Coronary artery (tissue), 2 donors: Measurements from ENCODE around the gene MACIR.

ENCODE experiments used
- DNase-seq: peaks from one replicate; pipeline ENCODE4 v3.0.0-alpha.2; 2017; ENCODE audit warnings: low spot score
- H3K27ac ChIP-seq, 2 donors: fragments of 200-600 bp; sonication (generic); one replicate each; pipeline ENCODE4 v1.5.1; 2016 to 2019
- H3K4me3 ChIP-seq: fragments of 200-600 bp; sonication (generic); 2 replicates; pipeline ENCODE4 v1.5.1; 2016; ENCODE audit warnings: mild to moderate bottlenecking, moderate library complexity
- CTCF ChIP-seq: fragments of 200-600 bp; sonication (generic); IDR thresholded peaks from one replicate; pipeline ENCODE4 v1.5.1; 2019; ENCODE audit warnings: antibody characterized with exemption

Gene MACIR

DNA sequence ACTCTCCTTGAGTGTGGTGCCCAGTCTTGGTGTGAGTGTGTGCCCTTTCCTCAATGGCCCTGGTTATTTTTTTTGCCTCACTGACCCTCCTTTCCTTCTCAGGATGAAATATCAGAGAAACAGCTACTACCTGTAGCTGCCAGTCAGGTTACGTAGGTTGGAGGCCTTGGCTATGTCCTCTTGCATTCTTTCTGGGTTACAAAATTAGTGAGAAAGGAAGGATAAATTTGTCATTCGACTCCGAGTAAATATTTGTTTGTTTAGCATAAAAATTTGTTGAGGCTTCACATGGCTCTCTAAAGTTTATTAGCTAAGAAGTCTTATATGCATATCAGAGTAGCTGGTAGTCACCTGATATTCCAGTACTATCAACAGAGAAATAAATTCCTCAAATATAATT, 15.4 kb downstream of the MACIR start:
- no peak for TF ChIP-seq CTCF
- no peak overlapping the region for H3K27ac ChIP-seq

DNA sequence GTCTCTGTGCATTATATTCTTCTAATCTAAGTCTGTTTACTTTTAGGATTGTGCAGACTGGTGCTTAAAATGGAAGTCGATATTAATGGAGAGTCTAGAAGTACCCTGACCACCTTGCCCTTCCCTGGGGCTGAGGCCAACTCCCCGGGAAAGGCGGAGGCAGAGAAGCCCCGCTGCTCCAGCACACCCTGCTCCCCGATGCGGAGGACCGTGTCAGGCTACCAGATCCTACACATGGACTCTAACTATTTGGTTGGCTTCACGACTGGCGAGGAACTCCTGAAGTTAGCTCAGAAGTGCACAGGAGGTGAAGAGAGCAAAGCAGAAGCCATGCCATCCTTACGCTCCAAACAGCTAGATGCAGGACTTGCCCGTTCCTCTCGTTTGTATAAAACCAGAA, 17.3 kb downstream of the MACIR start:
- TF ChIP-seq CTCF, result no peak
- no peak for DNase-seq
- Histone ChIP-seq H3K27ac (no peak overlapping the region), H3K4me3 (no peak overlapping the region)

More for the DNA sequence above, 15.4 kb downstream of the MACIR start:
- no peak overlapping the region for H3K4me3 ChIP-seq
- DNase-seq, result no peak

DNA sequence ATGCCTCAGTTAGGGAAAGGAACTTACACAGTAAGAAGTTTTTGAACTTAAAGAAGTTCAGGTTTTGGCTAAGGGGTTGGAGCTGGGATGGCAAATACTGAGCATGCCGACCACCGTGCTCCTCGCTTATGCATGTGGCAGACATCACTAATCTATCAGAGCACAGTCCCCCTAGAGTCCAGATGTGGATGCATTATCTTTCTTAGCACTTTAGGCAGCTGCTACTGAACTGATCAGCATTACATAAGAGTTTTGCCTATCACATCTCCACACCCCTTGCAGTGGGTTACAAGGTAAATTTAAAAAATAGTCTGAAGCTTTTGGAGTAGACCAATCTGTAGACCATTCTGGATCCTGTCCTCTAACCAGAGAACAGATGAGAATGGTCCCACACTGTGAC, 22.4 kb downstream of the MACIR start:
- DNase-seq, result no peak
- no peak overlapping the region for H3K4me3 ChIP-seq
- TF ChIP-seq CTCF, result no peak
- no peak overlapping the region for H3K27ac ChIP-seq

GRCh38 chr5:103283120-103283519, 24.6 kb downstream of the MACIR start:
- DNase-seq, result no peak
- no peak overlapping the region for H3K4me3 ChIP-seq
- no peak overlapping the region for H3K27ac ChIP-seq
- TF ChIP-seq CTCF, result no peak

- DNase-seq, result no peak
- no peak overlapping the region for H3K27ac ChIP-seq
- no peak for TF ChIP-seq CTCF
These were observed 25.3 kb downstream of the MACIR start for GRCh38 chr5:103283869-103284268.

DNA sequence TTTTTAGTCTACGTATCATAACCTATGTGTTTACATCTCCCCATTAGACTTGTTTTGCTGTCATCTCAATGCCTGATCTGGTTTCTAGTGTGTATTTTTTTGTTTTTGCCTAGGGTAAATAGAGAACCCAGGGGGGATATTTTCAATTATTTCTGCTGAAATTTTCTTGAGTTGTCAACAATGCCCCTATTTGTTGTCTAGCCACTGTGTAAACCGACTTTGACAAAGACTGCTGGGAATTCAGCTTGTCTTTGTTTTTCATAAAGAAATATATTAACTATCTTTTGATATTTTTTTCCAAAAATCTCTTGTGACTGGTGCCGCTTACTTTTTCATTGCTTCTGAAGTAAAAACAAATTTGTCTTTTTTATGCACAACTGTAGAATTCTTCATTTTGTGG, 28.1 kb downstream of the MACIR start:
- H3K4me3 ChIP-seq, result no peak overlapping the region
- no peak overlapping the region for H3K27ac ChIP-seq
- no peak for DNase-seq
- TF ChIP-seq CTCF, result no peak

More at GRCh38 chr5:103283869-103284268, 25.3 kb downstream of the MACIR start:
- H3K4me3 ChIP-seq, result no peak overlapping the region

DNA sequence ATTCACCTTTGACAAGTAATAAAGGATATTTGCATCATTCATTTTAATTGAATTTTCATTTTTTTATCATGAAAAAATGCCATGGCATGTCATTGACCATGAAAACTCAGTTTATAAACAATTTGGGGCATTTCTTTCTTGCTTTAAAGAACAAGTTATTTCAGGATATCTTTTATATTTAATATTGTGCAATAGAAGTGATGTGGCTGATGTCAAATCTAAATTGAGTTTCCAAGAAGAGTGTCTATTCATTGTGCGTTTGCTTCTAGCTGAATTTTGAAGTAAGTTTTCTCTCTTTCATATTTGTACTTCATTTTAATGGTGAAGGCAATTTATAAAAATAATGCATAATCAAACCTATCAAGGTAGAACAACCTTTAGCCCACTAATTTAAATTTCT, 30.5 kb downstream of the MACIR start:
- no peak overlapping the region for H3K27ac ChIP-seq
- TF ChIP-seq CTCF, result no peak

More for the DNA sequence above, 30.5 kb downstream of the MACIR start:
- no peak overlapping the region for H3K4me3 ChIP-seq
- no peak for DNase-seq
